ENCODE data around the gene FGD6.

DNA sequence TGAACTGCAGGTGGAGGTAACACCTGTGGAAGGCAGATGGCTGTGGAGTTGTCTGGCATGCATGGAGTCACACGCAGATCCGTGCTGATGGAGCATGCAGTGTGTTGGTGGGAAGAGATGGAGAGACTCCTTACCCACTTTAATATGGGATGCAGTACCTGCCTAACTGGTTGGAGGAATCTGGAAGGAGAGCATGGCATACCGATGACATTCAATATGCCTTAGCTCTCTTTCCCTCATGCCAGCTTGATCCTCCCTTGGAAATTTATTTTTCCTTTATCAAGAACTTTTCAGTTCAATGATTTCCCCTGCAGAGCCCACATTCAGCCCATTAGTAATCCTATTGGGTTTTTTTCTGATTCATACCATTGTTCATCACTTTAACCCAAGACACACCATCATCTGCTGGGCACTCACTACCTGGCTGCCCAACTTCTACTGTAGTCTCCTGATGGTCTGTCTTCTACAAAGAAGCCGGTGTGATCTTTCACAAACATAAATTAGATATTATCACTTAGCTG, 117.9 kb downstream of the FGD6 start:
- TF ChIP-seq POLR2A (IDR thresholded peaks at IDR 0.05; ENCODE audit: extremely low read depth, insufficient read length): no peak
- no peak for TF ChIP-seq CTCF (IDR thresholded peaks at IDR 0.05; ENCODE audit: low read depth, low read length)
- no peak for TF ChIP-seq MYC (IDR thresholded peaks at IDR 0.05; ENCODE audit: low read depth, low read length)
